GM19025 (cell line): ENCODE data around the gene DMGDH.

Experiments
- ATAC-seq: cut with Tn5 transposase; IDR thresholded peaks from one replicate; pipeline ENCODE4 v1.9.1; 2021; ENCODE audit warnings: mild to moderate bottlenecking, low read depth, moderate library complexity; ENCODE audit not compliant: unreplicated experiment

DMGDH gene

DNA sequence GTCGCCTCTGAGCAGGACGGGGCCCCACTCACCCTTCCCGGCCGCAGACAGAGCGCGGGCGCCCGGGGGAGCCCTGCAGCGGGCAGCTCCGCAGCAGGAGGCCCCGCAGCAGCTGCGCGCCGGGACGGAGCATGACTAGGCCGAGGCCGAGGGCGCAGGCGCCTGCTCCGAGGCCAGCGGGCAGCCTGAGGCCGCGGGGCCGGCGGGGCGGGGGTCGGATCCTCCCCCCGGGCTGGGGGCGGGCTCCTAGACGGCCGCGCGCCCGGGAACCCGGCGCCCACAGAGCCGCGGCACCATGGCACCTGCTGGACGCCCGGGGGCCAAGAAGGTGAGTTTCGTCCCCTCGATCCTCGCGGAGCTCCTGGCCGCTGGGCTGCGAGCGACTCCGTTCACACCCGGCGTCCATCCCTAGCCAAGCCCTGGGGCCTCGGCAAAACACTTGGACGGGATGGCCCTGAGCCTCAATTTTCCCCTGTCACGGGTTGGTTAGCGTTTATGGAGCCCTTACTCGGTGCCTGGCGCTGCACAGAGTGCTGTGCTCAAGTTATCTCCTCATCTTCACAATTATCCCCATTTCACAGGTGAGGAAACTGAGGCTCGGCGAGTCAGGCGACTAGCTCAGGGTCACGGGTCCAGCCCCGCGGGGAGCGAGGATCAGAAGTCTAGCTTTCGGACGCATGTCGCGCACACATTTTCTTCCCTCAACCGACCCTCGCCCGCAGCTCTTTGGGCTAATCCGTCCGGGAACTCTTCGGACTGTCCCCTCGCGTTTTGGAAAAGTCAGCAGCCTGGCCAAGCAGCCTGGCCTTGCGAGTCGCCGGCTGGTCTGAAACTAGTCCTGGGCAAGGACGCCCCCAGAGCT, at the start of gene DMGDH, which contains the start of gene BHMT2:
DMGDH (minus strand) TSS at position 187 of the 862 bp plus-strand sequence; CDS start at position 133, 54 bp downstream.
BHMT2 (plus strand) TSS at position 280 of the 862 bp plus-strand sequence; CDS start at position 296, 16 bp downstream.
- no peak for ATAC-seq

GRCh38 chr5:79112703-79113058, 43.2 kb upstream of the DMGDH start:
- ATAC-seq, result no peak

GRCh38 chr5:79111960-79112702, 42.7 kb upstream of the DMGDH start:
- no peak for ATAC-seq

GRCh38 chr5:79111387-79111959, 42.0 kb upstream of the DMGDH start, which contains the start of gene BHMT:
TSS of gene BHMT (plus strand) at chr5:79111809. CDS start at chr5:79111886, 77 bp downstream.
- ATAC-seq, result no peak

- ATAC-seq, result no peak
Measured at GRCh38 chr5:79109527-79110492, 40.3 kb upstream of the DMGDH start.

- no peak for ATAC-seq
Measured at GRCh38 chr5:79108792-79109191, 39.3 kb upstream of the DMGDH start.

DNA sequence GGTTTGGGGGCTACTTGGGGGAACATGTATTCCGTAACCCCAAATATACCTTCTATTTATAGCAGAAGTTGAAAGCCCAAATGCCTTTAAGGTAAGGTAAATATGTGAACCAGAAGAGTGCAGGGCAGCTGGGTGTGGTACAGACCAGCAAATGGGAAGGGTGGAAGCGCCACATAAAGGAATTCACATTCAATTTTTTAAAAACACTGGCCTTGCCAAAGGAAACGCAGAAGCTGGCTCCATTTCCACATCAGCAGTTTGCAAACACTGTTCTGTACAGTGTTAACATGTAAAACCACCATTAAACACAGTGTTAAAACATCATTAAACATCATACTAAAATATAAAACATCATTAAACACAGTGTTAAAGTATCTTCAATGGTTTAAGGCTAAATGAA, 38.6 kb upstream of the DMGDH start:
- no peak for ATAC-seq

DNA sequence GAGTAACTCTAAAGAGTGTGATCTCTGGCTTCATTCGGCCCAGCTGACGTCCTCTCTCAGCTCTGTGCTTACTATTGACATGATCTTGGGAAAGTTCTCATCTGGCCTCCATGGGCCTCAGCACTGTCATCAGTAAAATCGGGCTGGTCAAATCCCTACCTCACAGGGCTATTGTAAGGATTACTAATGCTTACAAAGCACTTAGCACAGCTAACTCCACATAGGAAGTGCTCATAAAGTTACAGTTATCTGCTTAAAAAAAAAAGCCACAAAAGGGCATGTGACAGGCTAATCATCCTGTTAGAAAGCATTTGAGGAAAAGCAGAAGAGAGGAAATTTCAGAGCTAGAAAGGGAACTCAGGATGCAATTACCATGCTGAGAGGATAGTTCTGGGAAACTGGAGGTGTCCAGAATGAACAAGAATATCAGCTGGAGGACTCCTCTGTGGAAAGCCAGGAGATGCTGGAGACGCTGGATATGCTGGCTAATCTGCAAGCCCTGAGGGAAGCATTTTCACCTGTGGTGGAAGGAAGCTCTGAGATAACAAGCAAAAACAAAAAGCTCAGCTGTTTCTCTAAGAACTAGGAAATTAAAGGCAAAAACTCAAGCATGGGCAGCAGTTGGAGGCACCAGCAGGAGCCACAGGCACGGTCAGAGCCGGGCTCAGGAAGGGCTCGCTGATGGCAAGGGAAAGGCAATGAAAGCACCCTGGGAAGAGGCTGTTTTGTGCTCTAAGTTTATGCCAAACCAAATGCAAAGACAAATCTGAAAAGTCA, 37.7 kb upstream of the DMGDH start:
- ATAC-seq, result no peak

GRCh38 chr5:79105868-79106267, 36.4 kb upstream of the DMGDH start:
- ATAC-seq, result no peak

- ATAC-seq, result no peak
Measured at GRCh38 chr5:79093762-79094161, 24.3 kb upstream of the DMGDH start.

DNA sequence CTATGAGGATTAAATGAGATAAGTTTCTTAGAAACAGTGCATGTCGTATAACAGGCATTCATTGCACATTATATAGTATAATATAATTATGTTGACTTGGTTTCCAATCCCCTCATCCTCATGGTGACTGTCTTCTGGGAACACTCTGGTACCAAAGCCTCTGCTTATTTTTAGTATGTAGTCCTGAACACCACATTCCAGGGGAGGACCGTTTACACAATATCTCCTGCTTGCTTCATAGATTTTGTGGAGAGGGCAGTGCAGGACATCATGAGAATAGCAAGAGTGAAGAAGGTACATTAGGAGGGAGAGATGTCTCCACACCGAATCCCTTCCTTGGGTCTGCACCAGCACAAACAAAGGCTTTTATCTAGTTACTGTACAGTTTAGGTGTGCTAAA, 21.6 kb upstream of the DMGDH start:
- ATAC-seq, result no peak

DNA sequence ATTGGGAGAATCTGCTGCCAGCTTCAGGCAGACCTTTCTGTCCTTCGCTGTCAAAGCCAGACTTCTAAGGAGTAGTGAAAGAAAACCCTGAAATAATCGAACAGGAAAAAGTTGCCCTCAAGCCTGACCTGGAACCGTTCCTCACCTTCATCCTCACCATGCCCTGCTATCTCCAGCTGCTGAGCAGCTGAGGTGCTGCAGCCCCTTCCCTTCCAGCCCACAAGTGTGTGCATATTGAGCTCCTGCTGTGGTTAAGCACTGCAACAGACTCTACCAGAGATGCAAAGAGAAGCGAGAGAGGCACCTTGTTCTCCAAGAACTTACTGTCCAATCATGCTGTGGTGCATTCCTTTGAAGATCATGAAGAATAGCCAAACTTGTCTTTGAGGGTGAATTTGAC, 19.0 kb upstream of the DMGDH start:
- ATAC-seq, result no peak

GRCh38 chr5:79086116-79086515, 16.6 kb upstream of the DMGDH start:
- ATAC-seq, result no peak

DNA sequence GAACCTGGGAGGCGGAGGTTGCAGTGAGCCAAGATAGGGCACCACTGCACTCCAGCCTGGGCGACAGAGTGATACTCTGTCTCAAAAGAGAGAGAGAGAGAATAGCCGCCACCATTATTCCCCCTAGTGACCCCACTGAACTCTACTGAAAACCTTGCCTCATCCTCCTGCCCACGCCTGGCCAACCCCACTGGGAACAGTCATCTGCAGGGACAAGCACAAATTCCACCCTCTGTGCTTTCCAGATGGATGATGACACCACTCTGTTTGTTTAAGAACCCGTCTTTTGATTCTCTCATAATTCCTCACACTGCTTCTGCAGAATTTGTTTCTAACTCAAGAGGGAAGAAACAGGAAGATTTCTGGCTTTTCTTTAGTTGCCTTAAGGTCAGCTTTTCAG, 12.3 kb upstream of the DMGDH start:
- no peak for ATAC-seq

DNA sequence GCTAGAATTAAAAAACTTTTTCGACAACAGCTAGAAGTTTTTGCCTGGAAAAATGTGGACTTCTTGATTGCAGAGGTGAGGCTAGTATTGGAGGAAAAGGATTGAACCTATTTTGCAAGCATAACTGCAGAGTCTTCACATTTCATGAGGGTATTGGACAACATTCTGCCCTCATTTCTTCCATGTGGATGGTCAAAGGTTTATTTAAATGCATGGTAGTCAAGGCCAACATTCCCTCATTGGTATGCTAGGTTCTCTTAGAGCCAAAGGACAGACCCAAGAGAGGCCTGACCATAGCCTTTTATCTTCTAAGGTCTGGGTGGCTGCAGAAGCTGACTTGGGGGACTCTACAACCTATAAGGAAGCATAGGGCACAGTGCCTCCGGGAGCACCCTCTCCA, 11.3 kb upstream of the DMGDH start:
- ATAC-seq, result no peak

DNA sequence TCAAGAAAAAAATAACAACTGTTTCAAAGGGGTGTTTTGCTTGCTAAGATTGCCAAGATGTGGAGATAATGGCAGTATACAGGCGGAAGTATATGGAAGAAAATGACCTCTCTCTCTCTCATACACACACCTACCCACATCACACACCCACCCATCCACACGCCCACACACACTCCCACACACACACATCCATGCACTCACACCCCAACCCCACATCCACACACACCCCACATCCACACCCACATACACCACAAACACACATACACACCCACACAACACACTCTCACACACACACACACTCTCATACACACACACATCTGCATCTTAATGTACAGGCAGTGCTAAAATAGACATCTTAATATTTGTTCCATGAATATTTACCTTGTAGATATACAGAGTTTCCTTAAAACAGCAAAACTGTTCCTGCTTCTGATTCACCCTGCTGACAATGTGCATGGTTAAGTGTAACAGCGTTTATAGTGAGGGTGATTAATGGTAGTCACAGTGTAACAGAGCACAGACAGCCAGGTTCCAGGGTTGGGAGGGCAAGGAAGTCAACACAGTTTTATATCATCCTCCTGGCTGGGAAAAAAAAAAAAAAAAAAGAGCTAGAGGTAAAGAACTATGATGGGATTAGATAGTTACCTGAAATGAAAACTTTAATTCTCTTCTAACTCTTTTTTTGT, 8.3 kb upstream of the DMGDH start:
- no peak for ATAC-seq

GRCh38 chr5:79076819-79077218, 7.3 kb upstream of the DMGDH start:
- no peak for ATAC-seq

DNA sequence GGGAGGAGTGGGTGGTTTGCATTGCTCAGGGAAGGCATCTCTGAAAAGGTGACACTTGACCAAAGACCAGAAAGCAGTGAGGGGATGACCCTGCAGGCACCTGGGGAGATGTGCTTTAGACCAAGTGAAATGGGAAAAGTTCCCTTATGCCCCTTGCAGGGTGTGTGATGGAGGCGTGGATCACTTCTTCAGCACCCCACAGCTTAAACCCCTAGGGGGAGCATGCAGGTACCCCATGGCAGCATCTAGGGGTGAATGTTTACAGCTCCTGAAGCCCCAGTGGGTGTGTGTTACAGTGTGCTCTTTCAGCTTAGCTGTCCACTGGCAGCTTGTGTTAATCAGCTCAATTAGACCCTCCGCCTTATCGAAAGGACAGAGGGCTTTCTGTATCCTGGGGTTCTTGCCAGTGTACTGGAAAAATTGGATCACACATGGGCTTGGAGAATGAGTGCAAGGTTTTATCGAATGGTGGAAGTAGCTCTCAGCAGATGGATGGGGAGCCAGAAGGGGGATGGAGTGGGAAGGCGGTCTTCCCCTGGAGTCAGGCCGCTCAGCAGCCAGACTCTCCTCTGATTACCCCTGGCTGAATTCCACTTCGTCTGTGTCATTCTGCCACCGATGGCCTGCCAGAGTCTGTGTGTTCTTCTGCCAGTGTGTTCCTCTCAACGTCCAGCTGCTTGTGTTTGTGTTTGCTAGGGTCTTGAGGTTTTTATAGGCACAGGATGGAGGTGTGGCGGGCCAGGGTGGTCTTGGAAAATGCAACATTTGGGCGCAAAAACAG, 6.4 kb upstream of the DMGDH start:
- ATAC-seq, result no peak
